HG03520 (cell line): ENCODE measurements around the gene ERMP1.
A peak's percentile ranks its signal among the peaks of the same experiment; 100 is the strongest.
"Not testable (repeated sequence)": the region's sequence is repeated elsewhere in the genome, so short reads cannot be mapped to it uniquely, and the experiment has no call there.

Experiments used
- ATAC-seq: cut with Tn5 transposase; IDR thresholded peaks from one replicate; pipeline ENCODE4 v1.9.1; 2021; ENCODE audit warnings: mild to moderate bottlenecking, moderate library complexity; ENCODE audit not compliant: unreplicated experiment

Gene ERMP1, protein sequence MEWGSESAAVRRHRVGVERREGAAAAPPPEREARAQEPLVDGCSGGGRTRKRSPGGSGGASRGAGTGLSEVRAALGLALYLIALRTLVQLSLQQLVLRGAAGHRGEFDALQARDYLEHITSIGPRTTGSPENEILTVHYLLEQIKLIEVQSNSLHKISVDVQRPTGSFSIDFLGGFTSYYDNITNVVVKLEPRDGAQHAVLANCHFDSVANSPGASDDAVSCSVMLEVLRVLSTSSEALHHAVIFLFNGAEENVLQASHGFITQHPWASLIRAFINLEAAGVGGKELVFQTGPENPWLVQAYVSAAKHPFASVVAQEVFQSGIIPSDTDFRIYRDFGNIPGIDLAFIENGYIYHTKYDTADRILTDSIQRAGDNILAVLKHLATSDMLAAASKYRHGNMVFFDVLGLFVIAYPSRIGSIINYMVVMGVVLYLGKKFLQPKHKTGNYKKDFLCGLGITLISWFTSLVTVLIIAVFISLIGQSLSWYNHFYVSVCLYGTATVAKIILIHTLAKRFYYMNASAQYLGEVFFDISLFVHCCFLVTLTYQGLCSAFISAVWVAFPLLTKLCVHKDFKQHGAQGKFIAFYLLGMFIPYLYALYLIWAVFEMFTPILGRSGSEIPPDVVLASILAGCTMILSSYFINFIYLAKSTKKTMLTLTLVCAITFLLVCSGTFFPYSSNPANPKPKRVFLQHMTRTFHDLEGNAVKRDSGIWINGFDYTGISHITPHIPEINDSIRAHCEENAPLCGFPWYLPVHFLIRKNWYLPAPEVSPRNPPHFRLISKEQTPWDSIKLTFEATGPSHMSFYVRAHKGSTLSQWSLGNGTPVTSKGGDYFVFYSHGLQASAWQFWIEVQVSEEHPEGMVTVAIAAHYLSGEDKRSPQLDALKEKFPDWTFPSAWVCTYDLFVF

DNA sequence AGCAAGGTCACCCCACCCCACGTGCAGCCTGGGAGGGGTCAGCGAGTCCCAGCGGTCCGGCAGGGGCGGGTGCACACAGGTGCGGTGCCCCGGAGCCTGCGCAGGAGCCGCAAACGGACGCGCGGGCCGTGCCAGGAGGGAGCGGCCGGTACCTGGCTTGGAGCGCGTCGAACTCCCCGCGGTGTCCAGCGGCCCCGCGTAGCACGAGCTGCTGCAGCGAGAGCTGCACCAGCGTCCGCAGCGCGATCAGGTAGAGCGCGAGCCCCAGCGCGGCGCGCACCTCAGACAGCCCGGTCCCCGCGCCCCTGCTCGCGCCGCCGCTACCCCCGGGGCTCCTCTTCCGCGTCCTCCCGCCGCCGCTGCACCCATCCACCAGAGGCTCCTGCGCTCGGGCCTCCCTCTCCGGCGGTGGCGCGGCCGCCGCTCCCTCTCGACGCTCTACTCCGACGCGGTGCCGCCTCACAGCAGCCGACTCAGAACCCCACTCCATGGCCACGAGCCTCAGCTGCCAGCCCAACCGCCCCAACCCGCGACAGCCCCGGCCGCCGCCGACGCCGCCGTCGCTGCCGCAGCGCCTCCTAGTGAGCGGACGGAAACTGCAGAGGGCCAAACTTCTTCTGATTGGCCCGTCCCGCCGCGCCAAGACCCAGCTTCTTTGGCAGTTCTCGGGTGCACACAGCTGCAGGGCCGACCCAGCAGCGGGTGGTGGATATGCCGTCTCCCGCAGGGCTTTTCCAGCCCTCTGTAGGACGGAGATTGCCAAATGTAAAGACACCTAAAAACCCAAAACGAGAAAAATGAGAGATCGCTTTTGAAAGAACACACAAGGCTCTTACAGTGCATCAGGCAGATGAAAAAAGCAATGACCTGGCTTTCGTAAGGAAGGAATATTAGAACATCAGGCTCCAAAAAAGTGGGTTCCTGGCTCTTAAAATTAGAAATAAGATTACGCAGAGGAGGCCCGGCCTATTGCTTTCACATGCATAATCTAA, at the start of gene ERMP1:
Gene ERMP1 (minus strand): TSS at position 580 of the 992 bp plus-strand sequence. CDS start 90 bp downstream, at position 490.
- peak; percentile 75 for ATAC-seq

DNA sequence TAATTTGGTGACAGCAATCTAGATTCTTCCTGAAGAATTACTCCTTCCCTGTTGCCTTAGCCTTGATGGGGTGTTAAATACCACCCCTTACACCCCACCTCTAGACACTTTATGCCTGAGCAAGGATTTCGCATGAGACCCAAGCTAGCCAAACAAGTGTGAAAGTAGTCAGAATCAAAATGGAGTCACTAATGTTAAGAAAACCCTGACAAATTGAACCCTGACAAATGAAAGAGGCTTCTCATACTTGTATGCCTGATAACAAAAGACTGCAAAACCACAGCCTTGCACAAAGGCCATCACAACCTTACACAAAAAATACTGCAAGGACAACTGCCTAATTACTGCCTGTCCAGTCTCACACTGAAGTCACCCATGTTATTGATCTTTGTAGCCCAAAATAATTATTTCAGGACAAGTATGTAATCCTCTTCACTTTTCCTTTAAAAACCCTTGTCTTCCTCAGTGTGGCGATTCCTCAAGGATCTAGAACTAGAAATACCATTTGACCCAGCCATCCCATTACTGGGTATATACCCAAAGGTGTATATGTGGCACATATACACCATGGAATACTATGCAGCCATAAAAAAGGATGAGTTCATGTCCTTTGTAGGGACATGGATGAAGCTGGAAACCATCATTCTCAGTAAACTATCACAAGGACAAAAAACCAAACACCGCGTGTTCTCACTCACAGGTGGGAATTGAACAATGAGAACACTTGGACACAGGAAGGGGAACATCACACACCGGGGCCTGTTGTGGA, 49.5 kb upstream of the ERMP1 start:
- not testable (repeated sequence) for ATAC-seq

DNA sequence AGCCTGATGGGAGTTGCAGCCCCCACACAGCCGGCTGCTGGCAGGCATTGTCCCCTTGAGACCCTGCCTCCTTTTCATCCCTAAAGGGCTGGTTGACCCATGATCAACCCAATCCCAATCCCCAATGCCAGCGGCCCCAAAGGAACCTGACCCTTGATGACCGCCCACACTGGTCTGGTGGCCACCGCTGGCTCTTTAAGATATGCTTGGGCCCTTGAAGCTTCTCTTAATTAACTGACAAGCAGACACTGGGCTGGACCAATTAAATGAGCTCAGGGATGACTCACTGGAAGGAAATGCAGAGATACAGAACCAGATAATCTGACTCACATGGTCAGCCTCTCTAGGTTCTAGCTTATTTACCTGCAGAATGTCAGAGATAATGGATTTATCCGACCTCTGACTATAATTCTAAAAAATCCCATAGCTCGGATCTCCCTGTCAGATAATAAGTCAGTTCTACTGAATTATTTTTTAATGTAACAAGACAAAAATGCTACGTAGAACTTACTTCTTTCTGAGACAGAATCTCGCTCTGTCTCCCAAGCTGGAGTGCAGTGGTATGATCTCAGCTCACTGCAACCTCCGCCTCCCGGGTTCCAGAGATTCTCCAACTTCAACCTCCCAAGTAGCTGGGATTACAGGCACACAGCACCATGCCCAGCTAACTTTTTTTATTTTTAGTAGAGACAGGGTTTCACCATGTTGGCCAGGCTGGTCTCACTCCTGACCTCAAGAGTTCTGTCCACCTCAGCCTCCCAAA, 46.7 kb upstream of the ERMP1 start:
- no peak for ATAC-seq

DNA sequence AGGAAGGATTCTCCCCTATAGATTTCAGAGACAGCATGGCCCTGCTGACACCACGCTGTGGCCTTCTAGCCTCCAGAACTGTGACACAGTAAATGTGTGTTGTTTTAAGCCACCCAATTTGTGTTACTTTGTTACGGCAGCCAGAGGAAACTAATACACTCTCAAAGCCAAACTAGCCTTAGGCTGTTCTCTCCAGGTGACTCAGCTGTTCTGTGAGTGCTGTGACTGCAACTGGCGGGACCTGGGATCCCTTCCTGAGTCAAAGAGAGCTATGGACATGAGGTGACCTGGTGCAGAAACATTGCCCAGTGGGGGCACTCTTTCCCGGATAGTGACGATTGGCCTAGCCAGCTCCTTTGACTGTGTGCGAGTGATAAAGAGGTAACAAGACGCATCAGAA, 43.8 kb upstream of the ERMP1 start:
- no peak for ATAC-seq

DNA sequence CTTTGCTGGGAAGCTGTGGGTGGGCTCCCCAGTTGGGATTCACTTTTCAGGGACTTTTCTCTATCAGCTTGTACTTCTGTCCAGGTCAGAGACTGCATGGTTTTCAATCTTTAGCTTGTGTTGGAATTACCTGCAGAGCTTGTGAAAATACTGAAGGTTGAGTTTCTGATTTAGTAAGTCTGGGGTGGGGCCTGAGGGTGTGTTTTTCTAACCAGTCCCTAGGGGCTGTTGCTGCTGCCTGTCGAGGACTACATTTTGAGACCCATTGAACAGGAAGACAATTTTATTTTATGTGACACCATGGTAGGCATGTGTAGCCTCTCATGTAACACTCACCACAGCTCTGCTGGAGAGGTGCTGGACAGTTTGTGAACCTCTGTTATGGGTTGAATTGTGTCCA, 43.1 kb upstream of the ERMP1 start:
- ATAC-seq, result no peak

DNA sequence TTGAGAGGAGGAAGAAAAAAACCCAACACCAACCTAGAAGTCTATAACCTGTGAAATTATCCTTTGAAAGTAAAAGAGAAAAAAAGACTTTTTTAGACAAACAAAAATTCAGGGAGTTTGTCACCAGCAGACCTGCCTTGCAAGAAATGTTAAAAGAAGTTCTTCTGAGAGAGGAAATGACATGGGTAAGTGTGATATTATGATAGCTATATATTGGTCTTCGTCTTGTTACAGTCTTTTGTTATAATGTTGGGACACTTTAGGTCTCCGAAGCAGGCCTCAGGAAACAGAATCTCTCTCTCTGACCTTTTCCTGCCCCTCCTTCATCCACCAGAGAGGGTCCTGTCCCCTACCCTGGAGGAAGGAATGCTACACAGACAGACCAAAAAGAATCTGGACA, 41.1 kb upstream of the ERMP1 start:
- ATAC-seq, result no peak

DNA sequence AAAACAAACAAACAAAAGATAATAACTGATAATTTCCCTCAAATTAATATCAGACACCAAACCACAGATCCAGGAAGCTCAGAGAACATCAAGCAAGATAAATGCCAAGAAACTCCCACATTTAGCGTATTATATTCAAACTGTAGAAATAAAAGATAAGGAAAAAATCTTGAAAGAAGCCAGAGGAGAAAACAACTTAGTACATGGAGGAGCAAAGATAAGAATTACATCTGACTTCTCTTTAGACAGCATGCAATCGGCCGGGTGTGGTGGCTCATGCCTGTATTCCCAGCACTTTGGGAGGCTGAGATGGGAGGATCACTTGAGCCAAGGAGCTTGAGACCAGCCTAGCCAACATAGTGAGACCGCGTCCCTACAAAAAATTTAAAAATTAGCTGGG, 40.5 kb upstream of the ERMP1 start:
- ATAC-seq, result no peak

DNA sequence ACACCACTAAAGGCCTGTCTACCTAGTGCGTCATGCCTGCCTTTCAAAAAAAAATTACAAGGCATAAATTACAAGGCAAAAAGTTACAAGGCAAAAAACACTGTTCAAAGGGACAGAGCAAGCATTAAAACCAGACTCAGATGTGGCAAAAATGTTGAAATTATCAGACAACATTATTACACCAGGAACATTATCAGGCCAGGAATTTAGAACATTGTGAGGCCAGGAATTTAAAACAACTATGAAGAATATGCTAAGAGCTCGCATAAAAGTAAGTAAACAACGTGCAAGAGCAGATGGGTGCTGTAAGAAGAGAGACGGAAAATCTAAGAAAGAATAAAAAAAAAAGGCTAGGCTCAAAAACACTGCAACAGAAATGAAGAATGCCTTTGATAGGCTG, 39.6 kb upstream of the ERMP1 start:
- no peak for ATAC-seq

DNA sequence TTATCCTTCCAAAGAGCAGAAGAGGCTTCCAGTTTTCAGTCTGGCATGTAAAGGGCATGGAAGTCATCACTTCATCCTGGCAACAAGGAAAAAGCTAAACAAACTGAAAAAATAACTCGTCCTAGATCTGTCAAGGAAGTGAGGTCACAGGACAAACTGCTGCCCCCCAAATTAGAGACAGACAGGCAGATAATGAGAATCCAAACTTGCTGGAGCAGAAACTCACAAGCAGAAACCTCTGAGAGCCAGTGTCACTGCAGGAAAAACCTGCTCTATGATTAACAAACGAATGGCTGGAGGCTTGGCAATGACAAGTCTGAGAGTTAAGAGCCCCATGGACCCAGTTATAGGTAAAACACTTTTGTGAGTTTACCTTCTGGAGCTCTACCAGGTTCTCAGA, 38.9 kb upstream of the ERMP1 start:
- ATAC-seq, result no peak

DNA sequence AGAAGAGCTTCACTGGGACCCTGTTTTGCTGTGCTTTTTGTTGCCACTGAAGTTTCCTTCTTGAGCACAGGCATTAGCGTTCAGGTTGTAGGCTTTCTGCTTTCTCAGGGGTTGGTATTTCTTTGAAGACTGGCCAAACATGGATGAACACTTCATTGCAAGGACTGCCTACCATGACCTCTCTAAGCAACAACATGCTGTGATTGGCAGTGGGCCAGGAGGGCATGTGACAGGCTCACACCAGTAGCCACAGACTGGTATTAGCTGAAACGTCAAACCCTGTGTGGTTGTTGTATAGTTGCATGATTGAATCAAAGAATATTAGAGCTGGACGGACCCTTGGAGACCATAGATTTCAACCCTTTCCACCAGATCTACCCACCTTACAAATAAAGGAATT, 37.8 kb upstream of the ERMP1 start:
- no peak for ATAC-seq

DNA sequence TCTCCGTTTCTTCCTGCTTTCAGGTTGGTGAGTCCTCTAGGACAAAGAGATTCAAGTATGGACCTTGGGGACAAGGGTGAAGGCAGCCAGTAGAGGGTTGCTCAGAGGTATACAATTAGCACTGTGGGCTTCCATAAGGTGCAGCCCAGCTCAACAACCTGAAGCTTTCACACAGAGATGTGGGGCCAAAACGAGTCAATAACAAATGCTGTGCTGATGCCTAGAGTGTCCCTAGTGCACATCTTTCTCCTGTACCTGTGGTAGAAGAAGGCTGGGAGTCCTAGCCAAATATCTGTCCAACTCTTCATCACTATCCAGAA, 37.1 kb upstream of the ERMP1 start:
- ATAC-seq, result no peak

DNA sequence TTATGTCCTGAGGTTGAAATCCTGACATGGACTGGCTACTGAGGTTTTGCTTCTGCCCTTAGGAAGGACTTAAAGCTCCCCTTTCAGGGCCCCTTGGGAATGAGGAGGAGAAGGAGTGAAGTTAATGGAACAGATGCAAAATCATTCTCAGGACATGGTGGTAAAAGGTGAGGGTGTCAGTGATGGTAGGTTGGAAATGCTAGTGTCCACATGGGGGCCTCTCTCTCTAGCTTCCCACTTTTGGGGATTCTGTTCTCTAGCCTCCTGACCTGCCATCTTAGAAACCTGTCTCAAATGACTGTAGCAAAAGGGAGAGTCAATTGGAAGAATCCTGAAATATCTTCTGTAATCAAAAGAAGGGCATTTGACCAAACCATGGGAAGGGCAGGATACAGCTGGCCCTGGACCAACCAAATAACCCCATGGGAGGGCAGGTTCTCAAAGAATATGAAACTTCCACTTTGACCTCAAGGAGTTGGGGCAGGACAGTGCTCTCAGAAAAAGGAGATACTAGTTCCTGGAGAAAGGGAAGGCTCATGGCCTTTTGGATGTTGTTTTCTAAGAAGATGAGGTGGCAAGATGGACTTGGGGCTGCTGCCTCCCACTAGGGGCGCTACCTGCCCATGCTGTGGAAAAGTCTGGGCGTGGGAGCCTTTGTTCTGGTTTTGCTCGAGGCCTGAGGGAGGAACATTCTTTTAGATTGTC, 36.5 kb upstream of the ERMP1 start:
- no peak for ATAC-seq

DNA sequence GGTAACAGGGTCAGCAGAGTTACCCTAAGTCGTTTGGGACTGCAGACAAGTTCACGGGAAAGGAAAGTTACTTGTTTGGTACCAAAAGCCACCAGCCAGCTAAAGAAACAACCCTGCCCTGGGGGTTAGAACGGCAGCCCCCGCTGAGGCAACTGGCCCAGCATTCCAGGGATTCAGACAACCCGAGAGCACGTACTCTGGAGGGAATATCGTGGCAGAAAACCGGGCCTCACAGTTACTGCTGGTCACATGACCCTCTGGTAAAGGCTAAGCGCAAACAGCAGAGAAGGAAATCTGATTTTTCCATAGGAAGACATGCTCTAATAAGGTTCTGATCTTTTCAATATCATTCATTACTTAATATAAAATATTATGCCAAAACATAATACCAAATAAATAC, 35.3 kb upstream of the ERMP1 start:
- ATAC-seq, result no peak

DNA sequence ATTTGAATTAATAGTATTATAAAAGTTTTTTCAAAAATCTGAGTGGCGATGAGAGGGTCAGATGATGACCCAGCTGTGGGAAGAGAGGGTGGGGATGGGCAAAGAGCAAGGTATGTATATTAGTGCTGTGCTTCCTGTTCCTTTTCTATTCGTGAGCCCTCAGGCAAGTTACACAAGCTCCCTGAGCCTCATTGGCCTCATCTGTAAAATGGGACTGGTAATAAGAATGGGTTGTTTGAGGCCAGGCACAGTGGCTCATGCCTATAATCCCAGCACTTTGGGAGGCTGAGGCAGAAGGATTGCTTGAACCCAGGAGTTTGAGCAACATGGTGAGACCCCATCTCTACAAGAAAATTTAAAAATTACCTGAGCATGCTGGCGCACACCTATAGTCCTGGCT, 33.8 kb upstream of the ERMP1 start:
- no peak for ATAC-seq

DNA sequence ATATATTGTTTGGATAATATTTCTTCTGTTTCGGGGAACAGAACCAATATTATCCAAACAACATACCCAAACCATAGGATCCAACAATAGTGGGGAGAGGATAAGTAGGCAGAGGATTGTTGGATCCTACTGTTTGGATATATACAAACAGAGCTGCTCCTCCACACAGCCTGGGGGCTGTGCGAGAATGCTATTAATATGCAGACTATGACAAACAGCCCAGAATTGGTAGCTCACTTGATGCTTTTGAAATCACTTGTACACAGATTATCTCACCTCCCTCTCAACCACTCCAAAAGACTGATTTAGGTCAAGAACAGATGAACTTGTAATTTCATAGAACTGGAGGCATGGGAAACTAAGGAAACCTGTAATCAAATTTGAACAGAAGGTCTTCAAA, 33.4 kb upstream of the ERMP1 start:
- no peak for ATAC-seq

DNA sequence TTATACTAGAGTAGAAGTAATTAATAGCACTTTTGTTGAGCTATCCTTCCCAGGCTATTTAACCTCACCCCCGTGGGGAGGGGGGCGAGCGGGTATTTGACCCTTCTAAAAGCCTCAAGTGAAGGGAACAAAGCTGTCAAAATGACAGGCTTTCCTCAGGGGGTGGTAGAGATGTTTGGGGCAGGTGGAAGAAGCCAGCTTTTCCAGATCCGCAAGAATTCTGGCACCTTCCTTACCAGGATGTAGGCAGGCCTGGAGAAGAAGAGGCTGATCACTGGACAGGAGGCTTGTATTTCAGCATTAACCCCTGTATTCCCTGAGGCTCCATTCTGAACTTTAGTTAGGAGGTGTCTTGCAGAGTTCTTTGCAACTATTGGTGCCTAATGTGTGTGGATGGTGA, 31.5 kb upstream of the ERMP1 start:
- no peak for ATAC-seq

DNA sequence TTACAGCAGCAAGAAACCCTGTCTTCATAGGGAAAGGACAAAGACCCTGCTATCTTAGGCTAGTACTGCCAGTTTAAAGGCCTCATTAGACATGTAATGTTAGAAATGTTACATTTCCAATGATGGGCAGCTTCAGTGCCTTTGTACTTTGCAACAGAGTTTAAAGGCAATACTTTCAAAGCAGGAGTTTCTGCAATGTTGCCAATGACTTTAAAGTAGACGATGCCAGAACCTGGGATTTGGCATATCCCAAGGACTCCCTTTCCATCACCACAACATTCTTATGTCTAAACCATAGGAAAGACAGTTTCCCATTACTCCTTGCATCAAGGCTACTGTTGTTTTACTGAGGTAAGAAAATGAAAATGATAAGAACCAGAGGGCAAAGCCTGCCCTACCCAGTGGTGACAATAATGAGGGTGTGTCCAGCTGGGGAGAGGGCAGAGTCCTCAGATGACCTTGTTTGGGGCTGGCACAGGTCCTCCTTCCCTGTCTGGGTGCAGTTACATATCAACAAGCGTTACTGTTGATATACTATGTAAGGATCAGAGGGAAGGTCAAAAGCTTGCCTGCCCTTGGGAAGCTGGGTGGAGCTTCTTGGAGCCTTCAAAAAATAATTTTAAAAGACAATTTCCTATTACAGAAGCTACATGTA, 30.3 kb upstream of the ERMP1 start:
- ATAC-seq, result no peak

DNA sequence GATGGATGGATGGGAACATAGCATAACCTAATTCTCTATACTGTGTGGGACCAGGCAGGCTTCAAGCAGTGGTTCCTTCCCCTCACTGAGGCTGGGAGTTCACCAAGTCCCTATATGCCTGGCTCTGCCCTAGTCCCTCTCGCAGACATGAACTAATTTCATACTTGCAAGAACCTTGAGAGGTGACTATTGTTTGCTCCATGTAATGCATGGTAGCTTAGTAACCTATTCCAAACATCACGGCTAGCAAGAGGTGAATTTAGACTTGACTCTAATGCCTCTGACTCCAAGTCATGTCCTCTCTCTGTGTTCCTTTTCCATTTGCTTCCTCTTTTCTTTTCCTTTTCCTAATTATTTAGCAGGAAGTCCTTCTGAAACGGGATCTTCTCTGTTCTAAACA, 25.9 kb upstream of the ERMP1 start:
- ATAC-seq, result no peak
